Stimulated activated memory B cell treated with anti-CD40 and anti-IgM and Interleukin-4, amounts not matched to agents 10 μg/mL and 1 μg/mL and 100 μg/mL, for 72 hours (primary cell): ENCODE results near the gene TLR10.

Experiments
- ATAC-seq: fragments of 150-1000 bp; cut with Tn5 transposase; 2 replicates; pipeline ENCODE4 v1.10.0; 2021
- H3K27ac Mint-ChIP-seq: one replicate; pipeline ENCODE4 v1.8.0; 2022; ENCODE audit warnings: mild to moderate bottlenecking, mixed read lengths
- H3K27me3 Mint-ChIP-seq: one replicate; pipeline ENCODE4 v1.8.0; 2022; ENCODE audit warnings: mixed read lengths
- H3K36me3 Mint-ChIP-seq: one replicate; pipeline ENCODE4 v1.8.0; 2022; ENCODE audit warnings: mixed read lengths
- H3K4me1 Mint-ChIP-seq: one replicate; pipeline ENCODE4 v1.8.0; 2022; ENCODE audit warnings: mixed read lengths
- H3K4me3 Mint-ChIP-seq: one replicate; pipeline ENCODE4 v1.8.0; 2022; ENCODE audit warnings: mild to moderate bottlenecking, moderate library complexity, mixed read lengths
- H3K9me3 Mint-ChIP-seq: one replicate; pipeline ENCODE4 v1.8.0; 2022; ENCODE audit warnings: mixed read lengths

TLR10 gene, protein sequence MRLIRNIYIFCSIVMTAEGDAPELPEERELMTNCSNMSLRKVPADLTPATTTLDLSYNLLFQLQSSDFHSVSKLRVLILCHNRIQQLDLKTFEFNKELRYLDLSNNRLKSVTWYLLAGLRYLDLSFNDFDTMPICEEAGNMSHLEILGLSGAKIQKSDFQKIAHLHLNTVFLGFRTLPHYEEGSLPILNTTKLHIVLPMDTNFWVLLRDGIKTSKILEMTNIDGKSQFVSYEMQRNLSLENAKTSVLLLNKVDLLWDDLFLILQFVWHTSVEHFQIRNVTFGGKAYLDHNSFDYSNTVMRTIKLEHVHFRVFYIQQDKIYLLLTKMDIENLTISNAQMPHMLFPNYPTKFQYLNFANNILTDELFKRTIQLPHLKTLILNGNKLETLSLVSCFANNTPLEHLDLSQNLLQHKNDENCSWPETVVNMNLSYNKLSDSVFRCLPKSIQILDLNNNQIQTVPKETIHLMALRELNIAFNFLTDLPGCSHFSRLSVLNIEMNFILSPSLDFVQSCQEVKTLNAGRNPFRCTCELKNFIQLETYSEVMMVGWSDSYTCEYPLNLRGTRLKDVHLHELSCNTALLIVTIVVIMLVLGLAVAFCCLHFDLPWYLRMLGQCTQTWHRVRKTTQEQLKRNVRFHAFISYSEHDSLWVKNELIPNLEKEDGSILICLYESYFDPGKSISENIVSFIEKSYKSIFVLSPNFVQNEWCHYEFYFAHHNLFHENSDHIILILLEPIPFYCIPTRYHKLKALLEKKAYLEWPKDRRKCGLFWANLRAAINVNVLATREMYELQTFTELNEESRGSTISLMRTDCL

DNA sequence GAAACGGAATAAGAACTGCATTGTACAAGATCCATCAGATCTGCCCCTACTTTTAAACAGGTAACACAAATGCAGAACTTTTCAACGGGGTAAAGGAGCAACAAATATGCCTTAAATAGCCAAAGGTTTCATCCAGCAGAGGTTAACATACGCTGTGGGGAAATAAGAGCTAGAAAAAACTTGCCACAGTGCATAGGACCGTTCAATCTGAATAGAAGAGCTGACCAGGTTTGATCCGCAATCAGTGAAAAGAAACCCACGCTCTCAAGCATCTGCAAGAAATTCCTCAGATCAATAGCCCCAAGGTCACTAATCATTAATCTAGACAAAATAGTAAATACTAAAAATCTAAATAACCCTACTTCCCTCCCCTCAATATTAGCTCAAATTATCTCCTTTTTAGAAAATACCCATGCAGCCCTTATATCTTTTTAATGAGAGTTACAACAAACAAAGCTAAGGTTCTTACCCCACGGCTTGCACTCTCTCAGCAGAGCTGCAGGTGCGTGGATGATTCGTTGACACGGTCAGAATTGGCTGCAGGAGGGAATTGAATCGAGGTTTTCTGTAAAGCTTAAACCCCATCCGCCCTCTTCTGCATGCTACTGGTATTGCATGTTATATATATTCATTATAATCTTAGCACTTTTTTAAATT lies at the start of gene TLR10:
Gene TLR10 (minus strand): TSS at position 539 of the 657 bp plus-strand sequence. CDS start 7,400 bp downstream, outside the sequence.
- peaks cover 6% of the 10 kb centered on the region for H3K9me3 Mint-ChIP-seq
- H3K27ac Mint-ChIP-seq, result peak within 1 kb of the TSS; percentile 98
- H3K4me1 Mint-ChIP-seq, result peaks cover 49% of the 10 kb centered on the region
- H3K27me3 Mint-ChIP-seq, result no peaks in the 10 kb centered on the region
- peaks cover 31% of the 10 kb centered on the region for H3K36me3 Mint-ChIP-seq
- ATAC-seq, result peak; percentile 86
- H3K4me3 Mint-ChIP-seq, result peak within 1 kb of the TSS; percentile 86

DNA sequence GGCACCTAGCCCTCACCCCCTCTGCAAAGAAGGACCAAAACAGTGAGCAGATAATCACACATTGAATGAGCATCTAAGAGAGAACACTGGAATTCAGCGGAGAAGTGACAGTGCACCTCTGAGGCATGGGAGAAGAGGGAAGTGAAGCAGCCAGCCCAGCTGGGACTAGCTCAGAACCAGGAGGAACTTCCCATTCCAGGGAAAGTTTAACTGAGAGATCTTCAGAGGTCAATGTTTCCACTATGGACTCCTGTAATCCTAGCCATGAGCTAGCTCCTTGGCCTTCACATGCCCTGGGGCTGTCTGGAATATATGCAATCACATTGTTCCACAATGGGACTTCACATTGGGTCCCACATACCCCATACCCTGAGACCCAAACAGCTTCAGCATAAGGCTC lies 49.4 kb upstream of the TLR10 start:
- Mint-ChIP-seq H3K9me3 (peaks cover 21% of the 10 kb centered on the region), H3K27ac (peak overlapping the region; percentile 77)

DNA sequence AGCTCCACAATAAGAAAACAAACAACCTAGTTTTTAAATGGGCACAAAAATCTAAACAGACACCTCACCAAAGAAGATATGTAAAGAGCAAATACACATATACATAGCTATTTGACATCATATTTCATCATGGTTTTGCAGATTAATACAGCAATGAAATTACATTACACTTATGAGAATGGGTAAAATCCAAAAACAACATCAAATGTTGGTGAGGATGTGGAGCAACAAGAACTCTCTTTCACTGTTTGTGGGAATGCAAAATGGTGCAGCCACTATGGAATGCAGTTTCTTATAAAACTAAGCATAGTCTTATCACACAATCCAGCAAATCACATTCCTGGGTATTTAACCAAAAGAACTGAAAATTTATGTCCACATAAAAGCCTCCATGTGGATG lies 48.9 kb upstream of the TLR10 start:
- no peaks in the 10 kb centered on the region for H3K27me3 Mint-ChIP-seq
- peaks cover 21% of the 10 kb centered on the region for H3K9me3 Mint-ChIP-seq
- H3K4me3 Mint-ChIP-seq, result no peak overlapping the region
- ATAC-seq, result no peak
- peak overlapping the region; percentile 77 for H3K27ac Mint-ChIP-seq
- H3K4me1 Mint-ChIP-seq, result peaks cover 35% of the 10 kb centered on the region
- H3K36me3 Mint-ChIP-seq, result peaks cover 74% of the 10 kb centered on the region

More for the DNA sequence above, 49.4 kb upstream of the TLR10 start:
- no peaks in the 10 kb centered on the region for H3K27me3 Mint-ChIP-seq
- H3K4me3 Mint-ChIP-seq, result no peak overlapping the region
- H3K4me1 Mint-ChIP-seq, result peaks cover 37% of the 10 kb centered on the region
- no peak for ATAC-seq
- H3K36me3 Mint-ChIP-seq, result peaks cover 74% of the 10 kb centered on the region

DNA sequence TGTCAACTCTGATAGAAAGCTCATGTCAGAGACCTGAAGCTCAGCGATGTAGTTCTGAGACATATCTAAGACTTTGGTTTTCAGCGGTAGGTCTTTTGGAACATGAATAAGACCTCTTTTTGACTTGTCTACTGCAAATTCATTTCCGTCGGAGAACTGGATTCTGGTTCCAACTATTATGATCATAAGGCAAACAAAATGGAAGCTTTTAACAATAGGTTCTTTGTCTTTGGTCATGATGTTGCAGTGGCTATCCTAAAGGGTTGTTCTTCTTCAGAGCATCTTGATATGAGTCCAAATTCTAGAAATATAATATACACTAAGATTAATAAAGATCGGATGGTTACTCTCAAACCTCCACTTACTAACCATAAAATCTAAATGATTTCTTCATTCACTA lies 46.4 kb upstream of the TLR10 start:
- no peak overlapping the region for H3K27ac Mint-ChIP-seq
- peaks cover 36% of the 10 kb centered on the region for H3K4me1 Mint-ChIP-seq
- no peak for ATAC-seq
- H3K27me3 Mint-ChIP-seq, result no peaks in the 10 kb centered on the region
- H3K36me3 Mint-ChIP-seq, result peaks cover 75% of the 10 kb centered on the region
- H3K4me3 Mint-ChIP-seq, result no peak overlapping the region
- peaks cover 9% of the 10 kb centered on the region for H3K9me3 Mint-ChIP-seq

DNA sequence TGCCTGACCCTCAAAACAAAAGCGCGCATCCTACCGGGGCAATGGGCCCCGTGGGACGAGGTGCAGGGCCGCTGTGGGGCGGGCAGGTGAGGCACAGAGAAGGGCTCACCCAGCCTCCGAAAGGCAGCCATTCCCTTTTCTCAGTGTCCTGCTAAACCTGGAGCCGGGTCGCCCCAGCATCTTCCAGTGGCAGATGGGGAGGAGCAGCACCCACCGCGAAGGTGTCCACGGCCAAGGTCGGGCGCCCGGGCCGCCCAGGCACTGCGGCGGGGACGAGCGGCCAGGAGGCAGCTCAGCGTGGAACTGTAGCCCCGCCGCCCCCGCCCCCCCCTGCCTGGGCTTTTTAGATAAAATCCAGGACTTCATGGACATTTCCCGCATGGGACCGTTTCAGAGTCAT lies 41.0 kb upstream of the TLR10 start:
- no peak overlapping the region for H3K4me3 Mint-ChIP-seq
- H3K36me3 Mint-ChIP-seq, result peaks cover 60% of the 10 kb centered on the region
- peaks cover 11% of the 10 kb centered on the region for H3K9me3 Mint-ChIP-seq
- H3K27me3 Mint-ChIP-seq, result no peaks in the 10 kb centered on the region
- peaks cover 29% of the 10 kb centered on the region for H3K4me1 Mint-ChIP-seq
- peak overlapping the region; percentile 23 for H3K27ac Mint-ChIP-seq
- no peak for ATAC-seq

DNA sequence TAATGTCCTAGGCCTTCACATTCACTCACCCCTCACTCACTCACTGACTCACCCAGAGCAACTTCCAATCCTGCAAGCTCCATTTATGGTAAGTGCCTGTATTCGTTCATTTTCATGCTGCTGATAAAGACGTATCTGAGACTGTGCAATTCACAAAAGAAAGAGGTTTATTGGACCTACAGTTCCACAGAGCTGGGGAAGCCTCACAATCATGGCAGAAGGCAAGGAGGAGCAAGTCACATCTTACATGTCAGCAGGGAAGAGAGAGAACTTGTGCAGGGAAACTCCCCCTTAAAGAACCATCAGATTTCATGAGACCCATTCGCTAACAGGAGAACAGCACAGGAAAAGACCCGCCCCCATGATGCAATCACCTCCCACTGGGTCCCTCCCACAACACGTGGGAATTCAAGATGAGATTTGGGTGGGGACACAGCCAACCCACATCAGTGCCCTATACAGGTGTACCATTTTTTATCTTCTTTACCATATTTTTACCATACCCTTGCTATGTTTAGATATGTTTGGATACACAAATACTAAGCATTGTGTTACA lies 40.0 kb upstream of the TLR10 start:
- no peaks in the 10 kb centered on the region for H3K27me3 Mint-ChIP-seq
- peaks cover 11% of the 10 kb centered on the region for H3K9me3 Mint-ChIP-seq
- H3K4me1 Mint-ChIP-seq, result peaks cover 36% of the 10 kb centered on the region
- no peak overlapping the region for H3K27ac Mint-ChIP-seq
- no peak for ATAC-seq
- H3K36me3 Mint-ChIP-seq, result peaks cover 53% of the 10 kb centered on the region
- H3K4me3 Mint-ChIP-seq, result no peak overlapping the region

DNA sequence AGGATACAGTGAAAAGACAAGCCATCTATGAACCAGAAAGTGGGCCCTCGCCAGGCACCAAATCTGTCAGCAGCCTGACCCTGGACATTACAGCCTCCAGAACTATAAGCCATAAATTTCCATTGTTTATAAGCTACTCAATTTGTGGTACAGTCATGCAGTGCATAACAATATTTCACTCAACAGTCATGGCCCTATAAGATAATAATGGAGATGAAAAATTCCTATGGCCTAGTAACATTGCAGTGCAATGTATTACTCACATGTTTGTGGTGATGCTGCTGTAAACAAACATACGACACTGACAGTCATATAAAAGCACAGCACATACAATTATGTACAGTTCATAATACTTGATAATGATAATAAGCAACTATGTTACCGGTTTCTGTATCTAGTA lies 38.9 kb upstream of the TLR10 start:
- Mint-ChIP-seq H3K4me1 (peaks cover 40% of the 10 kb centered on the region), H3K27me3 (no peaks in the 10 kb centered on the region), H3K9me3 (peaks cover 11% of the 10 kb centered on the region), H3K36me3 (peaks cover 42% of the 10 kb centered on the region), H3K4me3 (no peak overlapping the region), H3K27ac (no peak overlapping the region)
- no peak for ATAC-seq

DNA sequence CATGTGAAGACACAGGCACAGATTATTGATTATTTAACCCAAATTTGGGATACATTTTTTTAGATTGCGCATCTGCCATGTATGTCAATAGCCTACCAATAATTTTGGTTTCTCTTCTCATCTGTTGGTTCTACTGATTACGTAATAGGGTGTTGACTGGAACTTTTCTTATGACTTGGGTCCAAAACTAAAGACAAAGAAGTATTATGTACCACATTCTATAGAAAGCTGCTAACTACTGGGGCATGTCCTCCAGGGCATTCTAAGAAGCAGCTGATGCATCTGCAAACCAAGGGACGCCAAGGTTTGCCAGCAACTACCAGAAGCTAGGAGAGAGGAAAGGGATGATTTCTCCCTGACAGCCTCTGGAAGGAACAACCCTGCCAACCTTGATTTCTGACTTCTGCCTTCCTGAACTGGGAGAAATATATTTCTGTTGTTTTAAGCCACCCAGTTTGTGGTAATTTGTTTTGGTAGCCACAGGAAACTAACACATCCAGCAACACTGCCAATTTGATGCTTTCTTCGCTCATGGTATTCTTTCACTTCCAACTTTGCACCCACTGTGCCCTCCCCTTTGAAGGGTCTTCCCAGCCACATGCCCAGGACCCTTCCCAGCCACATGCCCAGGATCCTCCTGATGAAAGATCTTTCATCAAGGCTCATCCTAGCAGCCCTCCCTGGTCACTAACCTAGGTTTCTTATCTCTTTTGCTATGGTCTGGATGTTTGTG lies 37.7 kb upstream of the TLR10 start:
- peak overlapping the region; percentile 66 for H3K27ac Mint-ChIP-seq
- peak overlapping the region; percentile 18 for H3K4me3 Mint-ChIP-seq
- no peaks in the 10 kb centered on the region for H3K27me3 Mint-ChIP-seq
- peaks cover 11% of the 10 kb centered on the region for H3K9me3 Mint-ChIP-seq
- H3K4me1 Mint-ChIP-seq, result peaks cover 47% of the 10 kb centered on the region
- peaks cover 34% of the 10 kb centered on the region for H3K36me3 Mint-ChIP-seq
- ATAC-seq, result peak; percentile 70

DNA sequence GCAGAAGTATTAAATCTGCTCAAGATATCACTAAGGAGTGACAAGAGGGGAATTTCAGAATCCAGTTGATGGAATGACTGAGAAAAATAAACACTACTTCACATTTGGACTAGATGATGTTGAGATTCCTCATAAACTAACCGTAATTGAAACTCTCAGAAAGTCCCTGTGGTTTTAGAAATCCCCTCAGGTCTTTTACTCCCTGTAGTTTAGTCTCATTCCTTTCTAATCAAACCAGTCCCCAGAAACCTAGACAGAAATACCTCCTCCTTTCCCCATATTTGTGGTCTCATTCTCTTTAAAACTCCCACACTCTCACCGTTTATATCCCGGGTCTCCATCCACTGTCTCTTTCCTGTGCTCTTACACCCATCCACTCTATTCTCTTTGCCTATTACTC lies 36.8 kb upstream of the TLR10 start:
- Mint-ChIP-seq H3K36me3 (peaks cover 34% of the 10 kb centered on the region), H3K4me3 (peak overlapping the region; percentile 18), H3K27me3 (no peaks in the 10 kb centered on the region), H3K4me1 (peaks cover 54% of the 10 kb centered on the region), H3K27ac (peak overlapping the region; percentile 66), H3K9me3 (peaks cover 13% of the 10 kb centered on the region)
- ATAC-seq, result peak; percentile 69

DNA sequence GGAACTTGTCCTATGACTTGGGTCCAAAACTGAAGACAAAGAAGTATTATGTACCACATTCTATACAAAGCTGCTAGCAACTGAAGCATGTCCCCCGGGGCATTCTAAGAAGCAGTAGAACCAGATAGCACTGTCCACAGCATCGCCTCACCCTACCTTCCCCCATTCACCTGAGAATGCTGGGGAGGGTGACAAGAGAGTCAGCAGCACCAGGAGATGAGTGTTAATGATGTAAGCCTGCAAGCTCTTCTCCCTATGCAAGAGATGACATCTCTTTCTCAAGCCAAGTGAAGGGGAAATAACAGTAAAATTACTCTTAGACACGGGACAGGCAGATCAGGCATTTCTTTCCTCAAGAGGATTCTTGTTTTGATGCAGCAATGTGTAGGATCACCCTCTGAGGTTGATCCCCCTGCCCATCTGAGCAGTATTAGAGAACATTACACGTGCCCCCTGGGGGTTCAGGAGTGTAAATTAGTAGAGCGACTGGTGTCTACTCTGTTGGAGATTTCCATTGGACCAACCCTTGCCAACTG lies 35.7 kb upstream of the TLR10 start:
- peaks cover 33% of the 10 kb centered on the region for H3K36me3 Mint-ChIP-seq
- ATAC-seq, result peak; percentile 29
- H3K9me3 Mint-ChIP-seq, result peaks cover 11% of the 10 kb centered on the region
- peaks cover 61% of the 10 kb centered on the region for H3K4me1 Mint-ChIP-seq
- H3K27ac Mint-ChIP-seq, result peak overlapping the region; percentile 66
- H3K4me3 Mint-ChIP-seq, result no peak overlapping the region
- no peaks in the 10 kb centered on the region for H3K27me3 Mint-ChIP-seq

DNA sequence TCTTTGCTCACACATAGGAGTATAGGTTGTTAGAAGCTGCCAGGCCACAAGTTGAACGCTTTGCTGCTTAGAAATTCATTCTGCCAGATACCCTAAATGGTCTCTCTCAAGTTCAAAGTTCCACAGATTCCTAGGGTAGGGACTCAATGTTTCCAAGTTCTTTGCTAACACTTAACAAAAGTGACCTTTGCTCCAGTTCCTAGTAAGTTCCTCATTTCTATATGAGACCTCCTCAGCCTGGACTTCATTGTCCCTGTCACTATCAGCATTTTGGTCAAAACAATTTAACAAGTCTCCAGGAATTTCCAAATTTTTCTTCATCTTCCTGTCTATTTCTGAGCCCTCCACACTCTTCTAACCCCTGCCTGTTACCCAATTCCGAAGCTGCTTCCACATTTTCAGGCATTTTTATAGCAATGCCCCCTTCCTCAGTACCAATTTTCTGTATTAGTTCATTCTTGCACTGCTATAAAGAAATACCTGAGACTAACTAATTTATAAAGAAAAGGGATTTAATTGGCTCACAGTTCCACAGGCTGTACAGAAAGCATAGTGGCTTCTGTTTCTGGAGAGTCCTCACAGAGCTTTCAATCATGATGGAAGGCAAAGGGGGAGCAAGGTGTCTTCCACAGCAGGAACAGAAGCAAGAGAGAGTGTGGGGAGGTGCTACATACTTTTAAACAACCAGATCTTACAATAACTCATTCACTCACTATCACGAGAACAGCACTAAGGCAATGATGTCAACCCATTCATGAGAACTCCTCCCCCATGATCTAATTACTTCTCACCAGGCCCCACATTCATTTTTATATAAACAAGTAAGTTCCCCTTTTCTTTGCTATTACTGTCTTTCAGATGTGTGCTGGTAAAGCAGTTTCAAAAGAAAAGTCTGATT lies 33.3 kb upstream of the TLR10 start:
- peak; percentile 84 for ATAC-seq
- peaks cover 36% of the 10 kb centered on the region for H3K36me3 Mint-ChIP-seq
- H3K4me3 Mint-ChIP-seq, result peak overlapping the region; percentile 40
- peak overlapping the region; percentile 76 for H3K27ac Mint-ChIP-seq
- peaks cover 68% of the 10 kb centered on the region for H3K4me1 Mint-ChIP-seq
- H3K27me3 Mint-ChIP-seq, result no peaks in the 10 kb centered on the region
- peaks cover 4% of the 10 kb centered on the region for H3K9me3 Mint-ChIP-seq

DNA sequence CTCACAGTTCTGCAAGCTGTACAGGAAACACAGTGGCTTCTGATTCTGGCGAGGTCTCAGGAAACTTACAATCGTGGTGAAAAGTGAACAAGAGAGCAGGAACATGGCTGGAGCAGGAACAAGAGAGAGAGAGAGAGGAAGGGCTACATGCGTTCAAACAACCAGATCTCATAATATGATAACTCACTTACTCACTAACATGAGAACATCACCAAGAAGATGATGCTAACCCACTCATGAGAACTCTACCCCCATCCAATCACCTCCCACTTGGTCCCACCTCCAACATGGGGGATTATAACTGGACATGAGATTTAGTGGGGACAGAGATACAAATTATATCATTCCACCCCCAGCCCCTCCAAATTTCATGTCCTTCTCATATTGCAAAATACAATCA lies 31.6 kb upstream of the TLR10 start:
- no peak overlapping the region for H3K4me3 Mint-ChIP-seq
- no peaks in the 10 kb centered on the region for H3K27me3 Mint-ChIP-seq
- H3K9me3 Mint-ChIP-seq, result peaks cover 4% of the 10 kb centered on the region
- peaks cover 57% of the 10 kb centered on the region for H3K4me1 Mint-ChIP-seq
- no peak for ATAC-seq
- peaks cover 42% of the 10 kb centered on the region for H3K36me3 Mint-ChIP-seq
- H3K27ac Mint-ChIP-seq, result peak overlapping the region; percentile 42

DNA sequence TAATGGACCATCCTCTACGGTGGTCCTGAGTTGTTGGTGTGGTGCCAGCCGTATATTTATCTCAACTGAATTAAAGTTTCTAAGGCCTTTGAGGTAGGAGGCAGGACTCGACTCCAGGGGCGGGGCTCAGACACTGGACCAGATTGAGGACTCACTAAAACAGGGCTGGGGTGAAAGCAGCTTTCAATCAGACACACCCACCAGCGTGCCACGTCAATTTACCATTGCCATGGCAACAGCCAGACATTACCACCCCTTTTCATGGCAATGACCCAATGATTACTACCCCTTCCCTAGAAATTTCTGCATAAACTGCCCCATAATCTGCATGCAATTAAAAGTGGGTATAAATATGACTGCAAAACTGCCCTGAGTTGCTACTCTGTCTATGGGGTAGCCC lies 28.5 kb upstream of the TLR10 start:
- peaks cover 4% of the 10 kb centered on the region for H3K9me3 Mint-ChIP-seq
- H3K4me1 Mint-ChIP-seq, result peaks cover 44% of the 10 kb centered on the region
- H3K27ac Mint-ChIP-seq, result no peak overlapping the region
- ATAC-seq, result no peak
- H3K4me3 Mint-ChIP-seq, result no peak overlapping the region
- H3K27me3 Mint-ChIP-seq, result no peaks in the 10 kb centered on the region
- peaks cover 42% of the 10 kb centered on the region for H3K36me3 Mint-ChIP-seq
